ENCODE measurements around the gene TMTC4. TPM values are rescaled to one million over a fixed set of nuclear protein-coding genes. Genes with fewer than 3 reads are reported as not detected.
A peak's percentile ranks its signal among the peaks of the same experiment; 100 is the strongest.

Gene TMTC4
- total RNA-seq, 1 experiment from 2014 or later: 45.5 TPM

- TF ChIP-seq CREM (CRISPR knock-in tag; IDR thresholded peaks at IDR 0.05) (no peak), ZBTB21 (CRISPR knock-in tag; IDR thresholded peaks at IDR 0.05; ENCODE audit: borderline replicate concordance) (no peak), ZNF671 (CRISPR knock-in tag; IDR thresholded peaks at IDR 0.05) (no peak), PREB (CRISPR knock-in tag; IDR thresholded peaks at IDR 0.05; ENCODE audit: borderline replicate concordance) (no peak), MYBL2 (CRISPR knock-in tag; IDR thresholded peaks at IDR 0.05) (no peak), OVOL2 (CRISPR knock-in tag; IDR thresholded peaks at IDR 0.05; ENCODE audit: borderline replicate concordance) (no peak), ZNF281 (CRISPR knock-in tag; IDR thresholded peaks at IDR 0.05) (no peak), ZNF263 (CRISPR knock-in tag; IDR thresholded peaks at IDR 0.05; ENCODE audit: low read depth) (no peak)
- DNase-seq (ENCODE audit: low spot score): no peak
- Mint-ChIP-seq H3K4me3 (no peak overlapping the region), H3K4me1 (peaks cover 16% of the 10 kb centered on the region), H3K27ac (no peak overlapping the region), H3K9me3 (no peaks in the 10 kb centered on the region), H3K27me3 (ENCODE audit: low read depth) (no peaks in the 10 kb centered on the region), H3K36me3 (peaks cover 34% of the 10 kb centered on the region)
- ChIA-PET CTCF (interaction anchor here (0.9 kb wide), 1 partner anchor 8 kb away, joined by 3 read pairs; no protein-coding TSS in a partner anchor), POLR2A (no interaction called here)
- ATAC-seq: peak; percentile 36; the same call in 1 of the 2 replicates
Measured at GRCh38 chr13:100652510-100652909, 22.1 kb downstream of the TMTC4 start.

- no peak for ATAC-seq
- Mint-ChIP-seq H3K4me3 (no peak overlapping the region), H3K36me3 (peaks cover 21% of the 10 kb centered on the region)
Measured at GRCh38 chr13:100650326-100650725, 24.3 kb downstream of the TMTC4 start.

More at GRCh38 chr13:100650326-100650725, 24.3 kb downstream of the TMTC4 start:
- H3K27me3 Mint-ChIP-seq (ENCODE audit: low read depth): no peaks in the 10 kb centered on the region
- ChIA-PET CTCF (no interaction called here), POLR2A (no interaction called here)
- H3K27ac Mint-ChIP-seq: peak overlapping the region; percentile 43; the same call in 1 of the 2 replicates
- H3K9me3 Mint-ChIP-seq: no peaks in the 10 kb centered on the region
- no peak for DNase-seq (ENCODE audit: low spot score)
- H3K4me1 Mint-ChIP-seq: peaks cover 16% of the 10 kb centered on the region
- TF ChIP-seq EMX1 (CRISPR knock-in tag; IDR thresholded peaks at IDR 0.05) (no peak), USF2 (CRISPR knock-in tag; IDR thresholded peaks at IDR 0.05) (no peak), ZBTB21 (CRISPR knock-in tag; IDR thresholded peaks at IDR 0.05; ENCODE audit: borderline replicate concordance) (no peak), SMAD4 (CRISPR knock-in tag; IDR thresholded peaks at IDR 0.05) (no peak), GABPB1 (CRISPR knock-in tag; IDR thresholded peaks at IDR 0.05) (no peak), ATF6 (CRISPR knock-in tag; IDR thresholded peaks at IDR 0.05) (no peak), ZMAT4 (CRISPR knock-in tag; IDR thresholded peaks at IDR 0.05) (no peak), NFE2L1 (CRISPR knock-in tag; IDR thresholded peaks at IDR 0.05) (no peak), HMGA2 (CRISPR knock-in tag; IDR thresholded peaks at IDR 0.05) (no peak), GRHL2 (CRISPR knock-in tag; IDR thresholded peaks at IDR 0.05; ENCODE audit: insufficient replicate concordance, severe bottlenecking) (no peak), NR3C1 (CRISPR knock-in tag; conservative IDR thresholded peaks at IDR 0.05; ENCODE audit: low read depth) (no peak), PRDM15 (CRISPR knock-in tag; IDR thresholded peaks at IDR 0.05) (no peak), ZNF423 (CRISPR knock-in tag; IDR thresholded peaks at IDR 0.05) (no peak), ZNF263 (CRISPR knock-in tag; IDR thresholded peaks at IDR 0.05; ENCODE audit: low read depth) (no peak), ZNF396 (CRISPR knock-in tag; IDR thresholded peaks at IDR 0.05; ENCODE audit: borderline replicate concordance) (no peak), SOX15 (CRISPR knock-in tag; IDR thresholded peaks at IDR 0.05) (no peak), MAX (CRISPR knock-in tag; IDR thresholded peaks at IDR 0.05) (no peak), CBFB (CRISPR knock-in tag; IDR thresholded peaks at IDR 0.05; ENCODE audit: low read depth) (no peak)
